ENCODE measurements around the gene FBXL22.

FBXL22 gene

DNA sequence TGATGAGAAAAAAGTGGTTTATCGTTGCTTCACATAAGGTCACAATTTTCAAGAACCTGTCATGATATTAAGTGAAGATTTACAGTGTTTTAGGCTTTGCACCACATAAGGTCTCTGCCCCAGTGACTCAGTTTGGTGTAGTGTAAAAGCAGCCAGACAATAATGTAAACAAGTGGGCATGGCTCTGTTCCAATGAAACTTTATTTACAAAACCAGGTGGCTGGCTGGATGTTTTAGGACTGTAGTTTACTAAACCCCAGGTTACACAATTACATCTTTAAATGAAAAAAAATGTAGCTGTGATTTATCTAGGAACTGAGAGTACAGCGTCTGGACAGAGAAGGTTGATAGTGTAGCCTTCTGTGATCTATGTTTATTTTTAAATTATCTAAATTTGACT, 9.7 kb upstream of the FBXL22 start:
- in situ Hi-C loops (cut with MboI; ENCODE audit: low sequenced_read_pairs, unreplicated experiment), result no loop called here
- no peak for DNase-seq (ENCODE audit: low spot score)
- TF ChIP-seq, protein P1, sequence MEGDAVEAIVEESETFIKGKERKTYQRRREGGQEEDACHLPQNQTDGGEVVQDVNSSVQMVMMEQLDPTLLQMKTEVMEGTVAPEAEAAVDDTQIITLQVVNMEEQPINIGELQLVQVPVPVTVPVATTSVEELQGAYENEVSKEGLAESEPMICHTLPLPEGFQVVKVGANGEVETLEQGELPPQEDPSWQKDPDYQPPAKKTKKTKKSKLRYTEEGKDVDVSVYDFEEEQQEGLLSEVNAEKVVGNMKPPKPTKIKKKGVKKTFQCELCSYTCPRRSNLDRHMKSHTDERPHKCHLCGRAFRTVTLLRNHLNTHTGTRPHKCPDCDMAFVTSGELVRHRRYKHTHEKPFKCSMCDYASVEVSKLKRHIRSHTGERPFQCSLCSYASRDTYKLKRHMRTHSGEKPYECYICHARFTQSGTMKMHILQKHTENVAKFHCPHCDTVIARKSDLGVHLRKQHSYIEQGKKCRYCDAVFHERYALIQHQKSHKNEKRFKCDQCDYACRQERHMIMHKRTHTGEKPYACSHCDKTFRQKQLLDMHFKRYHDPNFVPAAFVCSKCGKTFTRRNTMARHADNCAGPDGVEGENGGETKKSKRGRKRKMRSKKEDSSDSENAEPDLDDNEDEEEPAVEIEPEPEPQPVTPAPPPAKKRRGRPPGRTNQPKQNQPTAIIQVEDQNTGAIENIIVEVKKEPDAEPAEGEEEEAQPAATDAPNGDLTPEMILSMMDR (IDR thresholded peaks at IDR 0.05; ENCODE audit: borderline replicate concordance, control extremely low read depth, extremely low read depth, insufficient read depth, missing control alignments), result no peak

DNA sequence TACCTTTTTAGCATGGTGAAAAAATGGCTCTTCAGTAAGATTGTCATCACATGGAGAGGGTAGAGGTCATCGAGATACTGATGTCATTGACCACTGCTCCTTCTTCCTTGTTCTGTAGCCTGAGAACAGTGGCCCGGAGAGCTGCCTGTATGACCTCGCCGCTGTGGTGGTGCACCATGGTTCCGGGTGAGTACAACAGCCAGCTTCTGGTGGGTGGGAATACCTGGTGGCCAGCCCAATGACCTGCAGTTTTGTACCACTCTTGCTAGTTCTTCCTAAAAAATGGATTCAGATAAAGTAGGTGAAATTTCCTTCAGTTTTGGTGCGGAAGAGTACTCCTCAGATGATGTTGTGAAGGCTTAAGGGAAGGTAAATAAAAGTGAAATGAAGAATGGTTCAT, 8.4 kb upstream of the FBXL22 start:
- in situ Hi-C loops (cut with MboI; ENCODE audit: low sequenced_read_pairs, unreplicated experiment), result no loop called here
- no peak for DNase-seq (ENCODE audit: low spot score)
- TF ChIP-seq, protein P1 (IDR thresholded peaks at IDR 0.05; ENCODE audit: borderline replicate concordance, control extremely low read depth, extremely low read depth, insufficient read depth, missing control alignments), result no peak

DNA sequence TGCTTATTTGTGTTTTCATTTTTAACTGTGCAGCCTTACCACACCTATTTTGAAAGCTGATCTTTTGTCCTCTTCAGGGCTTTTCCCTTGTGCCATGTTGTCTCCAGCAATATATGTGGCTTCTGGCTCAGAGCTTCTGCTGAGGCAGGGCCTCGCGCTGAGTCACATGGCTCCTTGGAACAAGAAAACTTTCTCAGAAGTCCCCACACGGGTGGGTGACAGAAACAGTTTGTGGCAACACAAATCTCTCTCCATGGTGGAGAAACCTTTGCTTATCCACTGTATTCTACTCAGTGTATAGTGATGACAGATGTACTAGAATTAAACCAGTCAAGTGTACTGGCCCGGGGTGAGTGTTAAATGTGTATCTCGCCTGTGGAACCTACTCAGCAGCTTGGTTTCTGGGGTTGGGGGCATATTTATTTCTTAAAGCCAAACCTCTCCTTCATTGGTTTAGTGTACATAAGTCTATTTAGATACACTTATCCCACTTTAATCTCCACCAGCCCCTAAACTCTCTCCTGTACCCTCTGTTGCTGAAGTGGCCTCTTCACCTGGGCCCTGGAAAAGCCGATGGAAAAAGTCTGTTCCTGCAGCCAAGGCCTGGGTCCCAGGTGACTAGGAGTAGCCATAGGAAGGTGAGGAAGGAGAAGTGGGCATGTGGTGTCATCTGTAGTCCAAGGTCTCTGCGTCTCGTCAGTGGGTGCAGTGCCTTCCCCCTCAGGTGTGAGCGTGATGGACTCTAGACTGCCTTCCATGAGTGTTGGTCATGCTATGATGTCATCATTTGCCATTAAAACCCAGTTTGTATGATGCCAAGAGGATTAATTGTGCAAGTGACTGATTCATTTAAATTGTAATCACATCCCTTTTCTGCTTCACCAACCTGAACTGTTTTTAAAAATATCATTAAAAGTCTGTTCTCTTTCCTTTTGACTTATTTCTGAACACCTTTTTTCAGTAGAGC, 3.2 kb upstream of the FBXL22 start:
- TF ChIP-seq, protein P1 (IDR thresholded peaks at IDR 0.05; ENCODE audit: borderline replicate concordance, control extremely low read depth, extremely low read depth, insufficient read depth, missing control alignments), result no peak
- DNase-seq (ENCODE audit: low spot score), result no peak
- in situ Hi-C loops (cut with MboI; ENCODE audit: low sequenced_read_pairs, unreplicated experiment), result no loop called here

DNA sequence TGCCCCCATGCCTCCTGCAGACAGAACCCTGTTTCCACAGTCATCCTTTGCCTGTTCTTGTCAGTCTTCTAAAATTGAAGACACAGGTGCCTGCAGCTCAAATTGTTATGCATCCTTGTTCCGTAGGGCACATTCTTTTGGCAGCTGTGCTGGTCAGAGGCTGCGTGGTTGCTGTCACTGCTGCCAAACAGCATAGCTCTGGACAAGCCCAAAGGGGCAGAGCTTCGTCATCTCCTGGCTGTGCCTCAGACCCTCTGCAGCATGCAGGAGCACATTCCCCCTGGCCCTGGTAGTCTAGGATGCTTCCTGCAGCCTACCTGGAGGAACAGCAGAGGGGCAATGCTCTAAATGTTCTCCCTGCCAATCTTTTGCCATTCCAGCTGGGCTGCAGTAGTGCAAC, 2.1 kb upstream of the FBXL22 start:
- in situ Hi-C loops (cut with MboI; ENCODE audit: low sequenced_read_pairs, unreplicated experiment), result no loop called here
- no peak for DNase-seq (ENCODE audit: low spot score)
- TF ChIP-seq, protein P1 (IDR thresholded peaks at IDR 0.05; ENCODE audit: borderline replicate concordance, control extremely low read depth, extremely low read depth, insufficient read depth, missing control alignments), result no peak

DNA sequence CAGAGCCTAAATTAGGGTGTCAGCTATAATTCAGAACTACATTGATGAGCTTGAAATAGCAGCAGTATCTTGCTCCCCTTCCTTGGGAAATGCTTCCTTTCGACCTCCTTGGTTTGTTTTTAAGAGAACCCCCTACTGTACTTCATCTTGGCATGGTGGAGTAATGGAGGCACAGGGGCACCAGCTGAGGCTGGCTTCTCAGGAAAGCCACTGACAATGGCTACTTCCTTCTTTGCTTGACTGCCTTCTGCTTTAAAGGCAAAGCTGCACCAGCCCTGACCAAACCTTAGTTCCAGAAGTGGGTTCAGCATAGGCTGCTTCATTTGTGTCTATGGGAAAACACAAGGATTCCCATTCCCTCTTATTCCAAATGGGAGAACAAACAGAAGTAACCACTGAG, 1.5 kb upstream of the FBXL22 start:
- no peak for DNase-seq (ENCODE audit: low spot score)
- in situ Hi-C loops (cut with MboI; ENCODE audit: low sequenced_read_pairs, unreplicated experiment), result no loop called here
- TF ChIP-seq, protein P1 (IDR thresholded peaks at IDR 0.05; ENCODE audit: borderline replicate concordance, control extremely low read depth, extremely low read depth, insufficient read depth, missing control alignments), result no peak

DNA sequence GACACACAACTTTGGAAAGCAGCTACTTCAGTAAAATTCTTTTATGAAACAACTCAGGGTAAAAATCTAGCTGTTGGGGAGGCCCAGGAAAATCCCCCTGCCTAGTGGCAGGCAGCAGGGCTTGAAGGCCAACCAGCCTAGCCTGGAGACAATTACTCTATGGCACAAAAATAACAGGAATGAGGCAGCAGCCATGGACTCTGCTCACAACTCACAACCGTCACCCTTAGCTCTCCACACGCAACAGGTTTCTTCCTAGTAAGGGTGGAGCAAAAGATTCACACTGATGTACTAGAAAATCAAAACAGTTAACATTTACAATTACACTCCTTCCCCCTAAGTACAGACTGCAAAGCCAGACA, 530 bp upstream of the FBXL22 start:
- in situ Hi-C loops (cut with MboI; ENCODE audit: low sequenced_read_pairs, unreplicated experiment), result no loop called here
- TF ChIP-seq, protein P1 (IDR thresholded peaks at IDR 0.05; ENCODE audit: borderline replicate concordance, control extremely low read depth, extremely low read depth, insufficient read depth, missing control alignments), result no peak

More for the DNA sequence above, 530 bp upstream of the FBXL22 start:
- DNase-seq (ENCODE audit: low spot score), result no peak
